SJCRH30 (cell line): ENCODE measurements around the gene RAB11FIP4. TPM values are rescaled to one million over a fixed set of nuclear protein-coding genes. Genes with fewer than 3 reads are reported as not detected.

Source experiments
- DNase-seq, 2 experiments: peaks; one replicate each; pipeline ENCODE4 v3.0.0-alpha.2; 2015 to 2020
- H3K27ac ChIP-seq: fragments of 250-450 bp; sonication (Bioruptor Pico); 2 replicates; pipeline ENCODE4 v1.5.1; 2020; ENCODE audit warnings: mild to moderate bottlenecking, moderate library complexity
- H3K27me3 ChIP-seq: fragments of 250-450 bp; sonication (Bioruptor Pico); 2 replicates; pipeline ENCODE4 v1.5.1; 2020; ENCODE audit warnings: mild to moderate bottlenecking, moderate library complexity
- H3K36me3 ChIP-seq: fragments of 250-450 bp; sonication (Bioruptor Pico); 2 replicates; pipeline ENCODE4 v1.5.1; 2020; ENCODE audit warnings: mild to moderate bottlenecking, moderate library complexity
- H3K4me1 ChIP-seq: fragments of 250-450 bp; sonication (Bioruptor Pico); 2 replicates; pipeline ENCODE4 v1.5.1; 2020; ENCODE audit warnings: mild to moderate bottlenecking, moderate library complexity
- H3K4me3 ChIP-seq: fragments of 250-450 bp; sonication (Bioruptor Pico); 2 replicates; pipeline ENCODE4 v1.5.1; 2020; ENCODE audit warnings: mild to moderate bottlenecking, moderate library complexity
- H3K9me3 ChIP-seq: fragments of 250-450 bp; sonication (Bioruptor Pico); replicated peaks from 2 replicates; pipeline ENCODE4 v1.5.1; 2020; ENCODE audit warnings: mild to moderate bottlenecking, moderate library complexity
- total RNA-seq: library from RNA; depleted of rRNA; stranded (reverse); fragments of >200 nt; shearing (Covaris generic); gene quantifications from 2 replicates; pipeline ENCODE4 v1.2.3, GENCODE V29; 2014

Gene RAB11FIP4
- total RNA-seq, 1 experiment from 2014 or later: 0.04 TPM

- no peaks in the 10 kb centered on the region for H3K9me3 ChIP-seq
- H3K36me3 ChIP-seq: no peaks in the 10 kb centered on the region
- peaks cover 13% of the 10 kb centered on the region for H3K27me3 ChIP-seq
- DNase-seq: no peak
- H3K4me1 ChIP-seq: no peaks in the 10 kb centered on the region
- no peak overlapping the region for H3K4me3 ChIP-seq
- no peak overlapping the region for H3K27ac ChIP-seq
Observed at GRCh38 chr17:31570951-31571892, 179.7 kb downstream of the RAB11FIP4 start.

- H3K27ac ChIP-seq: no peak overlapping the region
Observed at GRCh38 chr17:31572341-31572740, 180.9 kb downstream of the RAB11FIP4 start.

GRCh38 chr17:31573047-31573446 lies 181.6 kb downstream of the RAB11FIP4 start:
- Histone ChIP-seq H3K36me3 (no peaks in the 10 kb centered on the region), H3K27me3 (peaks cover 19% of the 10 kb centered on the region), H3K4me3 (no peak overlapping the region), H3K9me3 (no peaks in the 10 kb centered on the region), H3K4me1 (no peaks in the 10 kb centered on the region), H3K27ac (no peak overlapping the region)
- DNase-seq: no peak

More at GRCh38 chr17:31572341-31572740, 180.9 kb downstream of the RAB11FIP4 start:
- no peaks in the 10 kb centered on the region for H3K9me3 ChIP-seq
- H3K4me3 ChIP-seq: no peak overlapping the region
- DNase-seq: no peak
- H3K27me3 ChIP-seq: peaks cover 19% of the 10 kb centered on the region
- no peaks in the 10 kb centered on the region for H3K4me1 ChIP-seq
- H3K36me3 ChIP-seq: no peaks in the 10 kb centered on the region

GRCh38 chr17:31573861-31574260 lies 182.4 kb downstream of the RAB11FIP4 start:
- Histone ChIP-seq H3K27ac (no peak overlapping the region), H3K4me1 (peaks cover 1% of the 10 kb centered on the region; the same call in 1 of the 2 replicates), H3K9me3 (no peaks in the 10 kb centered on the region), H3K4me3 (no peak overlapping the region), H3K36me3 (no peaks in the 10 kb centered on the region), H3K27me3 (peaks cover 15% of the 10 kb centered on the region)
- DNase-seq: no peak

GRCh38 chr17:31574458-31574857 lies 183.0 kb downstream of the RAB11FIP4 start:
- H3K36me3 ChIP-seq: no peaks in the 10 kb centered on the region
- H3K4me1 ChIP-seq: peaks cover 7% of the 10 kb centered on the region; the same call in 1 of the 2 replicates
- H3K27me3 ChIP-seq: peaks cover 13% of the 10 kb centered on the region
- H3K9me3 ChIP-seq: no peaks in the 10 kb centered on the region
- H3K4me3 ChIP-seq: no peak overlapping the region
- DNase-seq: no peak
- H3K27ac ChIP-seq: no peak overlapping the region

- peaks cover 10% of the 10 kb centered on the region; the same call in 1 of the 2 replicates for H3K4me1 ChIP-seq
- no peak overlapping the region for H3K27ac ChIP-seq
- H3K36me3 ChIP-seq: no peaks in the 10 kb centered on the region
- no peak overlapping the region for H3K4me3 ChIP-seq
- peaks cover 13% of the 10 kb centered on the region for H3K27me3 ChIP-seq
- DNase-seq: no peak
- no peaks in the 10 kb centered on the region for H3K9me3 ChIP-seq
Observed at GRCh38 chr17:31575043-31575442, 183.6 kb downstream of the RAB11FIP4 start.

- Histone ChIP-seq H3K27me3 (peaks cover 13% of the 10 kb centered on the region), H3K4me1 (peaks cover 24% of the 10 kb centered on the region; the same call in 1 of the 2 replicates), H3K36me3 (no peaks in the 10 kb centered on the region), H3K27ac (no peak overlapping the region), H3K4me3 (no peak overlapping the region), H3K9me3 (no peaks in the 10 kb centered on the region)
- peak; percentile 72 to 79 for DNase-seq
Observed at GRCh38 chr17:31579265-31579664, 187.8 kb downstream of the RAB11FIP4 start.

GRCh38 chr17:31580316-31580705 lies 188.8 kb downstream of the RAB11FIP4 start:
- peaks cover 7% of the 10 kb centered on the region for H3K27me3 ChIP-seq
- no peak overlapping the region; the same call in 1 of the 2 replicates for H3K27ac ChIP-seq
- H3K4me1 ChIP-seq: peaks cover 24% of the 10 kb centered on the region; the same call in 1 of the 2 replicates
- H3K36me3 ChIP-seq: no peaks in the 10 kb centered on the region
- no peak for DNase-seq
- H3K9me3 ChIP-seq: no peaks in the 10 kb centered on the region
- H3K4me3 ChIP-seq: no peak overlapping the region

GRCh38 chr17:31580706-31581490 lies 189.4 kb downstream of the RAB11FIP4 start:
- DNase-seq: peak; percentile 88 to 90
- peaks cover 7% of the 10 kb centered on the region for H3K27me3 ChIP-seq
- H3K4me3 ChIP-seq: peak overlapping the region; percentile 45
- H3K4me1 ChIP-seq: peaks cover 24% of the 10 kb centered on the region; the same call in 1 of the 2 replicates
- peak overlapping the region; percentile 39 for H3K27ac ChIP-seq
- H3K36me3 ChIP-seq: no peaks in the 10 kb centered on the region
- H3K9me3 ChIP-seq: no peaks in the 10 kb centered on the region

GRCh38 chr17:31581491-31581890 lies 190.0 kb downstream of the RAB11FIP4 start:
- DNase-seq: no peak
- H3K27ac ChIP-seq: peak overlapping the region; percentile 39

GRCh38 chr17:31582151-31582907 lies 190.9 kb downstream of the RAB11FIP4 start:
- DNase-seq: no peak
- Histone ChIP-seq H3K27ac (no peak overlapping the region), H3K4me3 (no peak overlapping the region)

More at GRCh38 chr17:31581491-31581890, 190.0 kb downstream of the RAB11FIP4 start:
- no peaks in the 10 kb centered on the region for H3K36me3 ChIP-seq
- H3K4me3 ChIP-seq: peak overlapping the region; percentile 45
- H3K4me1 ChIP-seq: peaks cover 24% of the 10 kb centered on the region; the same call in 1 of the 2 replicates
- H3K27me3 ChIP-seq: peaks cover 3% of the 10 kb centered on the region
- H3K9me3 ChIP-seq: no peaks in the 10 kb centered on the region

GRCh38 chr17:31583772-31584356 lies 192.4 kb downstream of the RAB11FIP4 start:
- Histone ChIP-seq H3K9me3 (no peaks in the 10 kb centered on the region; the same call in 1 of the 2 replicates), H3K4me1 (peaks cover 23% of the 10 kb centered on the region; the same call in 1 of the 2 replicates), H3K4me3 (no peak overlapping the region), H3K27ac (no peak overlapping the region), H3K36me3 (no peaks in the 10 kb centered on the region), H3K27me3 (0 out of 2 replicates have a peak, but pooled peaks cover 3% of the 10 kb centered on the region)
- DNase-seq: no peak

More at GRCh38 chr17:31582151-31582907, 190.9 kb downstream of the RAB11FIP4 start:
- Histone ChIP-seq H3K27me3 (no peaks in the 10 kb centered on the region), H3K9me3 (no peaks in the 10 kb centered on the region), H3K4me1 (peaks cover 24% of the 10 kb centered on the region; the same call in 1 of the 2 replicates), H3K36me3 (no peaks in the 10 kb centered on the region)

GRCh38 chr17:31584438-31585279 lies 193.2 kb downstream of the RAB11FIP4 start:
- DNase-seq: no peak
- Histone ChIP-seq H3K4me1 (peaks cover 15% of the 10 kb centered on the region; the same call in 1 of the 2 replicates), H3K27me3 (0 out of 2 replicates have a peak, but pooled peaks cover 3% of the 10 kb centered on the region), H3K4me3 (no peak overlapping the region), H3K9me3 (no peaks in the 10 kb centered on the region; the same call in 1 of the 2 replicates), H3K27ac (no peak overlapping the region), H3K36me3 (no peaks in the 10 kb centered on the region)
